Dendritic cell treated with granulocyte-macrophage colony-stimulating factor and Interleukin-4, amounts not matched to agents 40 ng/mL and 50 ng/mL, for 4 days (primary cell): ENCODE results near the gene SIRPD.
"Not testable (repeated sequence)": the region's sequence is repeated elsewhere in the genome, so short reads cannot be mapped to it uniquely, and the experiment has no call there.

Experiments
- H3K27ac Mint-ChIP-seq: one replicate; pipeline ENCODE4 v1.8.0; 2022; ENCODE audit warnings: mild to moderate bottlenecking, mixed read lengths
- H3K27me3 Mint-ChIP-seq: one replicate; pipeline ENCODE4 v1.8.0; 2022; ENCODE audit warnings: mild to moderate bottlenecking, mixed read lengths
- H3K36me3 Mint-ChIP-seq: one replicate; pipeline ENCODE4 v1.8.0; 2022; ENCODE audit warnings: low read depth, mixed read lengths
- H3K4me1 Mint-ChIP-seq: one replicate; pipeline ENCODE4 v1.8.0; 2022; ENCODE audit warnings: low read depth, mixed read lengths
- H3K4me3 Mint-ChIP-seq: one replicate; pipeline ENCODE4 v1.8.0; 2022; ENCODE audit warnings: mild to moderate bottlenecking, moderate library complexity, mixed read lengths
- H3K9me3 Mint-ChIP-seq: one replicate; pipeline ENCODE4 v1.8.0; 2022; ENCODE audit warnings: mixed read lengths
- intact Hi-C: fragments of 100-400 bp; cut with micrococcal nuclease; formaldehyde crosslinking; loops from one replicate; pipeline ENCODE4 v1.15.0; 2022

Gene SIRPD

GRCh38 chr20:1500496-1500895 is 57.0 kb downstream of the SIRPD start:
- H3K27me3 Mint-ChIP-seq: no peaks in the 10 kb centered on the region
- H3K4me3 Mint-ChIP-seq: no peak overlapping the region
- peaks cover 6% of the 10 kb centered on the region for H3K36me3 Mint-ChIP-seq
- peak overlapping the region; percentile 26 for H3K27ac Mint-ChIP-seq
- peaks cover 21% of the 10 kb centered on the region for H3K4me1 Mint-ChIP-seq
- no peaks in the 10 kb centered on the region for H3K9me3 Mint-ChIP-seq
- intact Hi-C loops: loop anchor here (5.0 kb wide), 1 partner anchor 188 kb away; no protein-coding TSS in a partner anchor

GRCh38 chr20:1499528-1500420 is 57.7 kb downstream of the SIRPD start:
- Mint-ChIP-seq H3K27me3 (no peaks in the 10 kb centered on the region), H3K4me1 (peaks cover 28% of the 10 kb centered on the region), H3K4me3 (no peak overlapping the region), H3K9me3 (no peaks in the 10 kb centered on the region), H3K27ac (peak overlapping the region; percentile 26), H3K36me3 (peaks cover 6% of the 10 kb centered on the region)
- intact Hi-C loops: loop anchor here (5.0 kb wide), 1 partner anchor 187 kb away; no protein-coding TSS in a partner anchor

GRCh38 chr20:1497371-1497770 is 60.1 kb downstream of the SIRPD start:
- intact Hi-C loops, H3K36me3 Mint-ChIP-seq, H3K27ac Mint-ChIP-seq, H3K9me3 Mint-ChIP-seq, H3K4me3 Mint-ChIP-seq, H3K27me3 Mint-ChIP-seq: not testable (repeated sequence)
- peaks cover 43% of the 10 kb centered on the region for H3K4me1 Mint-ChIP-seq

- intact Hi-C loops: no loop called here
- peaks cover 47% of the 10 kb centered on the region for H3K4me1 Mint-ChIP-seq
- H3K9me3 Mint-ChIP-seq: no peaks in the 10 kb centered on the region
- H3K27ac Mint-ChIP-seq: no peak overlapping the region
- no peaks in the 10 kb centered on the region for H3K27me3 Mint-ChIP-seq
- peaks cover 6% of the 10 kb centered on the region for H3K36me3 Mint-ChIP-seq
- H3K4me3 Mint-ChIP-seq: no peak overlapping the region
Measured at GRCh38 chr20:1496930-1497329, 60.6 kb downstream of the SIRPD start.

- H3K27me3 Mint-ChIP-seq: no peaks in the 10 kb centered on the region
- intact Hi-C loops: loop anchor here (5.0 kb wide), 1 partner anchor 117 kb away; no protein-coding TSS in a partner anchor
- no peaks in the 10 kb centered on the region for H3K9me3 Mint-ChIP-seq
- H3K27ac Mint-ChIP-seq: peak overlapping the region; percentile 98
- peaks cover 12% of the 10 kb centered on the region for H3K36me3 Mint-ChIP-seq
- H3K4me3 Mint-ChIP-seq: no peak overlapping the region
- H3K4me1 Mint-ChIP-seq: peaks cover 64% of the 10 kb centered on the region
Measured at GRCh38 chr20:1494436-1494835, 63.1 kb downstream of the SIRPD start.

GRCh38 chr20:1493536-1493935 is 64.0 kb downstream of the SIRPD start:
- Mint-ChIP-seq H3K4me3 (no peak overlapping the region), H3K36me3 (peaks cover 20% of the 10 kb centered on the region), H3K4me1 (peaks cover 73% of the 10 kb centered on the region), H3K27me3 (no peaks in the 10 kb centered on the region), H3K27ac (peak overlapping the region; percentile 98), H3K9me3 (no peaks in the 10 kb centered on the region)
- intact Hi-C loops: loop anchor here (5.0 kb wide), 1 partner anchor 116 kb away; no protein-coding TSS in a partner anchor

- Mint-ChIP-seq H3K4me1 (peaks cover 74% of the 10 kb centered on the region), H3K27ac (peak overlapping the region; percentile 98), H3K36me3 (peaks cover 27% of the 10 kb centered on the region), H3K27me3 (no peaks in the 10 kb centered on the region), H3K9me3 (no peaks in the 10 kb centered on the region), H3K4me3 (peak overlapping the region; percentile 88)
- intact Hi-C loops: loop anchor here (1.0 to 5.0 kb wide), 3 partner anchors 11 to 115 kb away; partner anchors contain the start of gene NSFL1C
Measured at GRCh38 chr20:1491860-1492642, 65.5 kb downstream of the SIRPD start.

- Mint-ChIP-seq H3K4me3 (peak within 1 kb of the TSS; percentile 88), H3K27me3 (no peaks in the 10 kb centered on the region), H3K27ac (peak within 1 kb of the TSS; percentile 98), H3K4me1 (peaks cover 79% of the 10 kb centered on the region), H3K36me3 (peaks cover 27% of the 10 kb centered on the region), H3K9me3 (no peaks in the 10 kb centered on the region)
- intact Hi-C loops: loop anchor here (1.0 to 5.0 kb wide), 3 partner anchors 12 to 114 kb away; partner anchors contain the start of gene NSFL1C
Measured at GRCh38 chr20:1491281-1491840, 66.1 kb downstream of the SIRPD start, which contains the start of gene SIRPB2. SIRPB2 (minus strand) TSS chr20:1491420; CDS start chr20:1491359, 61 bp downstream.

GRCh38 chr20:1490643-1491195 is 66.8 kb downstream of the SIRPD start:
- intact Hi-C loops: loop anchor here (1.0 to 5.0 kb wide), 3 partner anchors 13 to 113 kb away; partner anchors contain the start of gene NSFL1C
- peaks cover 27% of the 10 kb centered on the region for H3K36me3 Mint-ChIP-seq
- peaks cover 80% of the 10 kb centered on the region for H3K4me1 Mint-ChIP-seq
- peak overlapping the region; percentile 88 for H3K4me3 Mint-ChIP-seq
- peak overlapping the region; percentile 98 for H3K27ac Mint-ChIP-seq
- no peaks in the 10 kb centered on the region for H3K27me3 Mint-ChIP-seq
- no peaks in the 10 kb centered on the region for H3K9me3 Mint-ChIP-seq

- peak overlapping the region; percentile 88 for H3K4me3 Mint-ChIP-seq
- H3K36me3 Mint-ChIP-seq: peaks cover 36% of the 10 kb centered on the region
- H3K27me3 Mint-ChIP-seq: no peaks in the 10 kb centered on the region
- H3K27ac Mint-ChIP-seq: peak overlapping the region; percentile 98
- H3K4me1 Mint-ChIP-seq: peaks cover 83% of the 10 kb centered on the region
- no peaks in the 10 kb centered on the region for H3K9me3 Mint-ChIP-seq
- intact Hi-C loops: loop anchor here (1.0 to 5.0 kb wide), 3 partner anchors 9 to 113 kb away; partner anchors contain the start of gene NSFL1C
Measured at GRCh38 chr20:1489764-1490436, 67.6 kb downstream of the SIRPD start.

GRCh38 chr20:1489325-1489724 is 68.2 kb downstream of the SIRPD start:
- Mint-ChIP-seq H3K36me3 (peaks cover 41% of the 10 kb centered on the region), H3K4me3 (peak overlapping the region; percentile 88), H3K27ac (peak overlapping the region; percentile 98), H3K27me3 (no peaks in the 10 kb centered on the region), H3K9me3 (no peaks in the 10 kb centered on the region), H3K4me1 (peaks cover 83% of the 10 kb centered on the region)
- intact Hi-C loops: loop anchor here (1.0 kb wide), 1 partner anchor 8 kb away; no protein-coding TSS in a partner anchor

GRCh38 chr20:1486566-1486965 is 70.9 kb downstream of the SIRPD start:
- no peaks in the 10 kb centered on the region for H3K27me3 Mint-ChIP-seq
- H3K9me3 Mint-ChIP-seq: no peaks in the 10 kb centered on the region
- peaks cover 83% of the 10 kb centered on the region for H3K4me1 Mint-ChIP-seq
- H3K4me3 Mint-ChIP-seq: no peak overlapping the region
- H3K27ac Mint-ChIP-seq: no peak overlapping the region
- H3K36me3 Mint-ChIP-seq: peaks cover 69% of the 10 kb centered on the region
- intact Hi-C loops: no loop called here
